GM18505 (cell line): Measurements from ENCODE around the gene CALML6.
"Not testable (repeated sequence)": the region's sequence is repeated elsewhere in the genome, so short reads cannot be mapped to it uniquely, and the experiment has no call there.

Experiments used
- ATAC-seq: cut with Tn5 transposase; IDR thresholded peaks from one replicate; pipeline ENCODE4 v1.9.1; 2021; ENCODE audit not compliant: unreplicated experiment
- POLR2A ChIP-seq: IDR thresholded peaks from 4 replicates; pipeline ENCODE4 v1.6.1; 2011; ENCODE audit warnings: borderline replicate concordance; ENCODE audit not compliant: insufficient read depth, insufficient read length; ENCODE audit errors: extremely low read depth

Gene CALML6

GRCh38 chr1:1914971-1915692, at the start of gene CALML6:
CALML6 (plus strand) TSS chr1:1915260; CDS start chr1:1915281, 21 bp downstream.
- no peak for TF ChIP-seq POLR2A
- ATAC-seq, result no peak

- ATAC-seq, result no peak
- no peak for TF ChIP-seq POLR2A
Measured at GRCh38 chr1:1867164-1867563, 47.9 kb upstream of the CALML6 start.

GRCh38 chr1:1869469-1869868, 45.6 kb upstream of the CALML6 start:
- no peak for TF ChIP-seq POLR2A
- no peak for ATAC-seq

GRCh38 chr1:1872329-1872994, 42.6 kb upstream of the CALML6 start:
- ATAC-seq, result no peak

GRCh38 chr1:1873186-1873585, 41.9 kb upstream of the CALML6 start:
- no peak for TF ChIP-seq POLR2A

More at GRCh38 chr1:1872329-1872994, 42.6 kb upstream of the CALML6 start:
- no peak for TF ChIP-seq POLR2A

GRCh38 chr1:1874901-1875300, 40.2 kb upstream of the CALML6 start:
- TF ChIP-seq POLR2A, result no peak
- ATAC-seq, result no peak

More at GRCh38 chr1:1873186-1873585, 41.9 kb upstream of the CALML6 start:
- no peak for ATAC-seq

- no peak for TF ChIP-seq POLR2A
- ATAC-seq, result no peak
Measured at GRCh38 chr1:1875932-1876331, 39.1 kb upstream of the CALML6 start.

- no peak for TF ChIP-seq POLR2A
- ATAC-seq, result no peak
Measured at GRCh38 chr1:1876335-1876930, 38.6 kb upstream of the CALML6 start.

GRCh38 chr1:1877865-1878436, 37.1 kb upstream of the CALML6 start:
- no peak for ATAC-seq
- TF ChIP-seq POLR2A, result no peak

GRCh38 chr1:1879942-1880341, 35.1 kb upstream of the CALML6 start:
- TF ChIP-seq POLR2A, result no peak
- ATAC-seq, result no peak

GRCh38 chr1:1880617-1881312, 34.3 kb upstream of the CALML6 start:
- no peak for ATAC-seq
- TF ChIP-seq POLR2A, result no peak

- ATAC-seq, result no peak
- TF ChIP-seq POLR2A, result no peak
Measured at GRCh38 chr1:1881727-1882126, 33.3 kb upstream of the CALML6 start.

- no peak for TF ChIP-seq POLR2A
- no peak for ATAC-seq
Measured at GRCh38 chr1:1883092-1883873, 31.8 kb upstream of the CALML6 start.

- not testable (repeated sequence) for ATAC-seq
Measured at GRCh38 chr1:1883890-1884289, 31.2 kb upstream of the CALML6 start.
